Right ventricle myocardium superior (tissue), 1 donor: ENCODE results near the gene PRPS2. TPM values are rescaled to one million over a fixed set of nuclear protein-coding genes. Genes with fewer than 3 reads are reported as not detected.

Experiments used
- ATAC-seq: fragments of 200-7000 bp; cut with Tn5 transposase; one replicate; pipeline ENCODE4 v1.9.1; 2020; ENCODE audit warnings: mild to moderate bottlenecking; ENCODE audit not compliant: poor library complexity
- DNase-seq: peaks from one replicate; pipeline ENCODE4 v3.0.0-alpha.2; 2020
- intact Hi-C: fragments of 100-400 bp; cut with DNase I; formaldehyde crosslinking; loops from one replicate; pipeline ENCODE4 v1.11.2; 2022
- long read RNA-seq: library from polyadenylated mRNA; unstranded; transcript quantifications from one replicate; pipeline ENCODE4 v2.0.0, GENCODE V29; 2021
- total RNA-seq: library from RNA; stranded (reverse); fragmentation: NEBNext Ultra II Directional; extraction: Animal tissue kit (Norgen Biotek cat#: 25700); gene quantifications from one replicate; pipeline ENCODE4 v1.2.1, GENCODE V29; 2021
- donor health status: DM: no; HTN: yes; CAD: no; lungs with severe emphysema.

The PRPS2 gene
- 5.4 TPM for total RNA-seq
- long read RNA-seq, transcript PRPS2-202 (7 exons, 2,511 nt) = major isoform, 9 of 13 reads
- long read RNA-seq, partial matches to known transcripts = 3 of 13 reads
- long read RNA-seq, other reads (novel, unspliced or antisense) = 0 of 13 reads

GRCh38 chrX:12791257-12792228 lies at the start of gene PRPS2:
Gene PRPS2, plus strand, starts transcription at chrX:12791412. Its CDS starts 86 bp downstream, at chrX:12791498.
- ATAC-seq = peak; percentile 83
- DNase-seq = peak; percentile 80
- intact Hi-C loops = no loop called here

- ATAC-seq (no peak), DNase-seq (no peak)
- intact Hi-C loops = no loop called here
These were observed 49.8 kb upstream of the PRPS2 start for GRCh38 chrX:12741416-12741815.

GRCh38 chrX:12747433-12747832 lies 43.8 kb upstream of the PRPS2 start:
- intact Hi-C loops = no loop called here
- ATAC-seq (no peak), DNase-seq (no peak)

- intact Hi-C loops = no loop called here
- ATAC-seq = no peak
These were observed 39.3 kb upstream of the PRPS2 start for GRCh38 chrX:12751887-12752286.

GRCh38 chrX:12753366-12753765 lies 37.8 kb upstream of the PRPS2 start:
- ATAC-seq (no peak), DNase-seq (no peak)
- intact Hi-C loops = no loop called here

More at GRCh38 chrX:12751887-12752286, 39.3 kb upstream of the PRPS2 start:
- DNase-seq = no peak

GRCh38 chrX:12758291-12758690 lies 32.9 kb upstream of the PRPS2 start:
- ATAC-seq = no peak
- intact Hi-C loops = no loop called here
- DNase-seq = no peak

- DNase-seq (no peak), ATAC-seq (no peak)
- intact Hi-C loops = no loop called here
These were observed 23.4 kb upstream of the PRPS2 start for GRCh38 chrX:12767856-12768255.

GRCh38 chrX:12768491-12768890 lies 22.7 kb upstream of the PRPS2 start:
- intact Hi-C loops = no loop called here
- DNase-seq (no peak), ATAC-seq (no peak)

- ATAC-seq = no peak
These were observed 20.8 kb upstream of the PRPS2 start for GRCh38 chrX:12770440-12770839.

GRCh38 chrX:12771445-12772069 lies 19.7 kb upstream of the PRPS2 start:
- DNase-seq = peak; percentile 71
- intact Hi-C loops = no loop called here
- peak; percentile 61 for ATAC-seq

More at GRCh38 chrX:12770440-12770839, 20.8 kb upstream of the PRPS2 start:
- no peak for DNase-seq
- intact Hi-C loops = no loop called here

- ATAC-seq (no peak), DNase-seq (no peak)
- intact Hi-C loops = no loop called here
These were observed 13.5 kb upstream of the PRPS2 start for GRCh38 chrX:12777670-12778069.

GRCh38 chrX:12779534-12779933 lies 11.7 kb upstream of the PRPS2 start:
- ATAC-seq = no peak
- intact Hi-C loops = no loop called here
- DNase-seq = no peak

- DNase-seq (no peak), ATAC-seq (no peak)
- intact Hi-C loops = no loop called here
These were observed 2.6 kb upstream of the PRPS2 start for GRCh38 chrX:12788645-12789044.

GRCh38 chrX:12789976-12790375 lies 1.2 kb upstream of the PRPS2 start:
- ATAC-seq (no peak), DNase-seq (no peak)
- intact Hi-C loops = no loop called here

- intact Hi-C loops = no loop called here
- DNase-seq (no peak), ATAC-seq (peak; percentile 18)
These were observed 341 bp upstream of the PRPS2 start for GRCh38 chrX:12790885-12791256.

GRCh38 chrX:12792711-12793110 lies 1.5 kb downstream of the PRPS2 start:
- no peak for ATAC-seq
- intact Hi-C loops = no loop called here
- DNase-seq = no peak

- ATAC-seq (no peak), DNase-seq (no peak)
- intact Hi-C loops = no loop called here
These were observed 3.4 kb downstream of the PRPS2 start for GRCh38 chrX:12794654-12795053.

- DNase-seq (no peak), ATAC-seq (no peak)
- intact Hi-C loops = no loop called here
These were observed 7.4 kb downstream of the PRPS2 start for GRCh38 chrX:12798601-12799000.

- DNase-seq (no peak), ATAC-seq (no peak)
- intact Hi-C loops = no loop called here
These were observed 7.9 kb downstream of the PRPS2 start for GRCh38 chrX:12799118-12799517.

GRCh38 chrX:12802741-12803140 lies 11.5 kb downstream of the PRPS2 start:
- DNase-seq (no peak), ATAC-seq (no peak)
- intact Hi-C loops = no loop called here
